CD14-positive monocyte (primary cell): Measurements from ENCODE around the gene SYP. TPM values are rescaled to one million over a fixed set of nuclear protein-coding genes. Genes with fewer than 3 reads are reported as not detected.
A peak's percentile ranks its signal among the peaks of the same experiment; 100 is the strongest.

Experiments
- DNase-seq, 3 donors: peaks; one replicate each; pipeline ENCODE4 v3.0.0-alpha.2; 2011 to 2022
- H2AFZ ChIP-seq: 2 replicates; pipeline ENCODE4 v1.6.0; 2012; ENCODE audit warnings: mild to moderate bottlenecking, low read depth, low read length, inconsistent platforms; ENCODE audit not compliant: insufficient read depth, poor library complexity, severe bottlenecking
- H3K27ac ChIP-seq, 2 donors: 1 replicate in 1 of 2; 2 replicates in 1 of 2; pipeline ENCODE4 v1.5.1; 2012 to 2013; ENCODE audit warnings: low read length in 2 of 2, control low read depth in 1 of 2, inconsistent platforms in 1 of 2, low read depth in 1 of 2, mild to moderate bottlenecking in 1 of 2
- H3K27me3 ChIP-seq, 2 donors: one replicate each; pipeline versions ENCODE4 v1.6.0 to v1.6.1; 2011 to 2013; ENCODE audit warnings: low read length in 2 of 2; ENCODE audit not compliant: control insufficient read depth in 2 of 2, insufficient read depth in 2 of 2
- H3K36me3 ChIP-seq, 2 donors: replicated peaks in 1 of 2; 1 replicate in 1 of 2; 2 replicates in 1 of 2; pipeline versions ENCODE4 v1.5.1 to v1.6.1; 2012 to 2013; ENCODE audit warnings: low read length in 2 of 2, control low read depth in 1 of 2, inconsistent platforms in 1 of 2, mild to moderate bottlenecking in 1 of 2; ENCODE audit not compliant: insufficient read depth in 2 of 2, control insufficient read depth in 1 of 2
- H3K4me1 ChIP-seq, 2 donors: 1 replicate in 1 of 2; 2 replicates in 1 of 2; pipeline versions ENCODE4 v1.5.1 to v1.6.1; 2012 to 2013; ENCODE audit warnings: low read length in 2 of 2, control low read depth in 1 of 2, inconsistent platforms in 1 of 2, mild to moderate bottlenecking in 1 of 2, moderate library complexity in 1 of 2; ENCODE audit not compliant: insufficient read depth in 2 of 2, control insufficient read depth in 1 of 2
- H3K4me2 ChIP-seq: replicated peaks from 2 replicates; pipeline ENCODE3; 2012; ENCODE audit warnings: low read length, moderate library complexity, mild to moderate bottlenecking; ENCODE audit not compliant: poor library complexity, severe bottlenecking; ENCODE audit errors: extremely low read depth
- H3K4me3 ChIP-seq, 3 experiments: fragments of 200-600 bp in 1 of 3; sonication (generic) in 1 of 3; replicated peaks in 1 of 3; 1 replicate in 2 of 3; 2 replicates in 1 of 3; pipeline ENCODE4 v1.5.1; 2011 to 2013; ENCODE audit warnings: low read length in 3 of 3, mild to moderate bottlenecking in 3 of 3, control low read depth in 2 of 3, low read depth in 2 of 3, inconsistent platforms in 1 of 3, moderate library complexity in 1 of 3
- H3K79me2 ChIP-seq: 2 replicates; pipeline ENCODE4 v1.6.0; 2012; ENCODE audit warnings: mild to moderate bottlenecking, control low read depth, inconsistent platforms, low read length, moderate library complexity; ENCODE audit not compliant: insufficient read depth
- H3K9ac ChIP-seq: 2 replicates; pipeline ENCODE4 v1.6.0; 2017; ENCODE audit warnings: low read length, mild to moderate bottlenecking; ENCODE audit not compliant: insufficient read depth, poor library complexity, severe bottlenecking
- H3K9me3 ChIP-seq, 2 donors: replicated peaks in 1 of 2; 1 replicate in 1 of 2; 2 replicates in 1 of 2; pipeline versions ENCODE4 v1.5.1 to v1.6.1; 2012 to 2013; ENCODE audit warnings: low read length in 2 of 2, control low read depth in 1 of 2; ENCODE audit not compliant: control insufficient read depth in 1 of 2, insufficient read depth in 1 of 2
- H4K20me1 ChIP-seq: 2 replicates; pipeline ENCODE4 v1.6.0; 2012; ENCODE audit warnings: mild to moderate bottlenecking, low read length, control low read depth, moderate library complexity; ENCODE audit not compliant: insufficient read depth
- H3K27ac Mint-ChIP-seq, 7 donors: one replicate each; pipeline ENCODE4 v1.8.0; 2020; ENCODE audit warnings: mild to moderate bottlenecking in 7 of 7, mixed read lengths in 7 of 7, moderate library complexity in 6 of 7, inconsistent platforms in 2 of 7
- H3K27me3 Mint-ChIP-seq, 3 donors: one replicate each; pipeline ENCODE4 v1.8.0; 2021 to 2022; ENCODE audit warnings: low read depth in 3 of 3, mild to moderate bottlenecking in 3 of 3, mixed read lengths in 3 of 3, moderate library complexity in 3 of 3, inconsistent platforms in 1 of 3
- H3K36me3 Mint-ChIP-seq, 2 donors: one replicate each; pipeline ENCODE4 v1.8.0; 2020; ENCODE audit warnings: mixed read lengths in 2 of 2, inconsistent platforms in 1 of 2, mild to moderate bottlenecking in 1 of 2
- H3K4me1 Mint-ChIP-seq: one replicate; pipeline ENCODE4 v1.8.0; 2020; ENCODE audit warnings: mild to moderate bottlenecking, mixed read lengths
- H3K4me3 Mint-ChIP-seq, 2 donors: one replicate each; pipeline ENCODE4 v1.8.0; 2020; ENCODE audit warnings: mild to moderate bottlenecking in 2 of 2, mixed read lengths in 2 of 2, moderate library complexity in 1 of 2
- H3K9me3 Mint-ChIP-seq, 7 donors: one replicate each; pipeline ENCODE4 v1.8.0; 2020 to 2022; ENCODE audit warnings: mixed read lengths in 7 of 7, mild to moderate bottlenecking in 6 of 7, moderate library complexity in 6 of 7, inconsistent platforms in 2 of 7
- WGBS: methylation state at CpG from one replicate; pipeline ENCODE4 v1.1.5; 2013; ENCODE audit warnings: missing lambda C conversion rate; ENCODE audit not compliant: insufficient coverage; 5-methylcytosine and 5-hydroxymethylcytosine counted together
- intact Hi-C, 2 donors: fragments of 100-400 bp; cut with micrococcal nuclease; formaldehyde crosslinking; loops; one replicate each; pipeline versions ENCODE4 v1.15.0 to v1.15.1; 2023
- polyA plus RNA-seq, 3 donors: library from polyadenylated mRNA; depleted of rRNA in 1 of 3; unstranded in 2 of 3; stranded (reverse) in 1 of 3; fragments of 300-500 nt in 2 of 3; fragments of >200 nt in 1 of 3; fragmentation: Illumina TruSeq in 2 of 3; gene quantifications; 1 replicate in 2 of 3; 2 replicates in 1 of 3; pipeline ENCODE4 v1.2.3, GENCODE V29; 2012 to 2021
- TF ChIP-seq, protein P1 (sequence below): fragments of 200-600 bp; IDR thresholded peaks from one replicate; pipeline ENCODE4 v1.8.0; 2022; ENCODE audit warnings: antibody characterized with exemption, mild to moderate bottlenecking

SYP gene
- polyA plus RNA-seq, 3 donors: 0.27 to 0.69 (median 0.68) TPM

- peaks cover 10 to 11% of the 10 kb centered on the region in 2 donors for H3K4me1 ChIP-seq
- H3K36me3 Mint-ChIP-seq: peaks cover 0 to 2% of the 10 kb centered on the region in 2 donors
- peak in 1 of 3 donors; percentile 28 for DNase-seq
- TF ChIP-seq, protein P1, sequence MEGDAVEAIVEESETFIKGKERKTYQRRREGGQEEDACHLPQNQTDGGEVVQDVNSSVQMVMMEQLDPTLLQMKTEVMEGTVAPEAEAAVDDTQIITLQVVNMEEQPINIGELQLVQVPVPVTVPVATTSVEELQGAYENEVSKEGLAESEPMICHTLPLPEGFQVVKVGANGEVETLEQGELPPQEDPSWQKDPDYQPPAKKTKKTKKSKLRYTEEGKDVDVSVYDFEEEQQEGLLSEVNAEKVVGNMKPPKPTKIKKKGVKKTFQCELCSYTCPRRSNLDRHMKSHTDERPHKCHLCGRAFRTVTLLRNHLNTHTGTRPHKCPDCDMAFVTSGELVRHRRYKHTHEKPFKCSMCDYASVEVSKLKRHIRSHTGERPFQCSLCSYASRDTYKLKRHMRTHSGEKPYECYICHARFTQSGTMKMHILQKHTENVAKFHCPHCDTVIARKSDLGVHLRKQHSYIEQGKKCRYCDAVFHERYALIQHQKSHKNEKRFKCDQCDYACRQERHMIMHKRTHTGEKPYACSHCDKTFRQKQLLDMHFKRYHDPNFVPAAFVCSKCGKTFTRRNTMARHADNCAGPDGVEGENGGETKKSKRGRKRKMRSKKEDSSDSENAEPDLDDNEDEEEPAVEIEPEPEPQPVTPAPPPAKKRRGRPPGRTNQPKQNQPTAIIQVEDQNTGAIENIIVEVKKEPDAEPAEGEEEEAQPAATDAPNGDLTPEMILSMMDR: no peak
- H3K4me2 ChIP-seq: no peak overlapping the region
- no peaks in the 10 kb centered on the region for H3K9me3 Mint-ChIP-seq
- no peaks in the 10 kb centered on the region for H3K9me3 ChIP-seq
- no peaks in the 10 kb centered on the region for H3K36me3 ChIP-seq
- H3K9ac ChIP-seq: no peak overlapping the region
- H3K27me3 Mint-ChIP-seq: peaks cover 9 to 22% (median 13%) of the 10 kb centered on the region in 3 donors
- H3K79me2 ChIP-seq: no peaks in the 10 kb centered on the region
- intact Hi-C loops: no loop called here
- H3K27ac ChIP-seq: no peak overlapping the region
- H3K27ac Mint-ChIP-seq: peak overlapping the region in 1 of 7 donors; percentile 41
- H3K4me3 Mint-ChIP-seq: peak overlapping the region in 1 of 2 donors; percentile 70
- H3K4me1 Mint-ChIP-seq: peaks cover 10% of the 10 kb centered on the region
- peaks cover 0 to 13% of the 10 kb centered on the region in 2 donors for H3K27me3 ChIP-seq
- H2AFZ ChIP-seq: no peak overlapping the region
- WGBS: 63% methylated on average over 5 of the region's 12 CpGs
- no peaks in the 10 kb centered on the region for H4K20me1 ChIP-seq
- no peak overlapping the region for H3K4me3 ChIP-seq
These were observed 1.3 kb downstream of the SYP start for GRCh38 chrX:49198540-49199314.

DNA sequence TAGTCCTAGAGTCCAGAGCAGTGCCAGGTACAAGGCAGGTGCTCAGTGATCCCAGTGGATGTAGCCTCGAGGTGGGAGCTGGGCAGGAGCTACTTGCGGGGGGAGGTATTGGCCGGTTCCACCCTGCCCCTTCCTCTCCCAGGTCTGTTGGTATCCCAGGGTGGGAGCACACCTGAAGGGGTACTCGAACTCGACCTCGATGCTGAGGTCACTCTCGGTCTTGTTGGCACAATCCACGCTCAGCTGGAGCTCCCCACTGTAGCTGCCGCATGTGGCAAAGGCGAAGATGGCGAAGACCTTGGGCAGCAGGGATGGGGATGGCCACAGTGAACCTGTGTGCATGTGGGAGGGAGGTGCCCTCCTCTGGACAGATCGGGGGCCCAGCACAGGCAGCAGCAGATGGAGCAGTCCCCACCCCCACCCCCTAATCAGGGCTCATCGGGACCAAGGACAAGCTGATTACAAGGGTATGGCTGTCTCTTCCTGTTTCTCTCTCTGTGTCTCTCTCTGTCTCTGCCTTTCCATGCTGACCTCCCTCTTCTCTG, 2.4 kb downstream of the SYP start:
- no peak for DNase-seq
- Mint-ChIP-seq H3K36me3 (peaks cover 0 to 2% of the 10 kb centered on the region in 2 donors), H3K4me3 (peak overlapping the region in 1 of 2 donors; percentile 22), H3K27me3 (peaks cover 9 to 22% (median 14%) of the 10 kb centered on the region in 3 donors), H3K4me1 (peaks cover 10% of the 10 kb centered on the region), H3K27ac (no peak overlapping the region), H3K9me3 (peaks cover 0 to 3% (median 0%) of the 10 kb centered on the region in 7 donors)
- intact Hi-C loops: no loop called here
- Histone ChIP-seq H3K27ac (no peak overlapping the region), H3K27me3 (peaks cover 0 to 13% of the 10 kb centered on the region in 2 donors), H2AFZ (no peak overlapping the region), H3K79me2 (no peaks in the 10 kb centered on the region), H3K4me3 (no peak overlapping the region), H3K36me3 (no peaks in the 10 kb centered on the region), H4K20me1 (no peaks in the 10 kb centered on the region), H3K9ac (no peak overlapping the region), H3K4me1 (peaks cover 10 to 11% of the 10 kb centered on the region in 2 donors), H3K9me3 (no peaks in the 10 kb centered on the region), H3K4me2 (no peak overlapping the region)
- TF ChIP-seq, protein P1: no peak
- WGBS: 92% methylated on average over 4 of the region's 13 CpGs
